NCI-H526 treated with DMSO at 0.1 percent for 48 hours (cell line): ENCODE results near the gene PPM1B.
"Not testable (repeated sequence)": the region's sequence is repeated elsewhere in the genome, so short reads cannot be mapped to it uniquely, and the experiment has no call there.

Experiments
- DNase-seq: peaks from one replicate; lab custom pipeline; 2025; lab: John Stamatoyannopoulos, UW

The PPM1B gene

DNA sequence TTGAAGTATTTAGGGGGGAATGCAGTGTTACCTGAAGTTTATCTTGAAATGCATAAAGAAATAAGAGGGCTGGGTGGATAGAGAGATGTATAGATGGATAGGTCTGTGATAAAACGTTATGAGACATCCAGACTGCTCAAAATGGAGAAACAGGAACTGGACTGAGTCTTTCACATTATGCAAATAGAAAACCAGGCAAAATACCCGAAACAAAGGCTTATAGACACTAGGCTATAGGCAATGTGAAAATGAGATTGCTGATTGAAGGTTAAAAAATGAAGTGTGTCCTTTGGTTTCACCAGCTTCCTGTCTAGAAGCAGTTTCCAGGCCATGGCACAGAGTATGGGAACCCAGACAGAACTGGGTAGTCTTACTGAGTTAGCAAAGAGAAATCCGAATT lies 81.7 kb downstream of the PPM1B start:
- no peak for DNase-seq

DNA sequence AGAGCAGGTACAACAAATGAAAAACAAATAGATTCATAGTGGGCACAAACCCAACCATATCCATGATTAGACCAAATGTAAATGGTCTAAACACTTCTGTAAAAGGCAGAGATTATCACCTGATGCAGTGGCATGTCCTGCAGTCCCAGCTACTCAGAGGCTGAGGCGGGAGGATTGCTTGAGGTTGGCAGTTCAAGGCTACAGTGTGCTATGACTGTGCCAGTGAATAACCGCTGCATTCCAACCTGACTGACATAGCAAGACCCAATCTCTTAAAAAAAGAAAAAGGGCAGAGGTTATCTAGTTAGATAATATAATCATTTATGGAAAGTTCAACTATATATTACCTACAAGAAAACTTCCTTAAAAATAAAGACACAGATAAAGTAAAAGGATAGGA lies 85.3 kb downstream of the PPM1B start:
- no peak for DNase-seq

DNA sequence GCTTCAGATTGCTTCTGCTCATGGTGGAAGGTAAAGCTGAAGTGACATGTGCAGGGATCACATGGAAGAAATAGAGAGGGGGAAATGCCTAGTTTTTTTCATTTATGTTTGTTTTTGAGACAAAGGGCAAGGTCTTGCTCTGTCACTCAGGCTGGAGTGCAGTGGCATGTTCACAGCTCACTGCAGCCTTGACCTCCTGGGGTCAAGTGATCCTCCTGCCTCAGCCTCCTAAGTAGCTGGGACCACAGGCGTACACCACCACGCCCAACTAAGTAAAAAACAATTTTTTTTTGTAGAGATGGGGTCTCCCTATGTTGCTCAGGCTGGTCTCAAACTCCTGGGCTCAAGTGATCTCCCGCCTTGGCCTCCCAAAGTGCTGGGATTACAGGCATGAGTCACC lies 87.0 kb downstream of the PPM1B start:
- not testable (repeated sequence) for DNase-seq

DNA sequence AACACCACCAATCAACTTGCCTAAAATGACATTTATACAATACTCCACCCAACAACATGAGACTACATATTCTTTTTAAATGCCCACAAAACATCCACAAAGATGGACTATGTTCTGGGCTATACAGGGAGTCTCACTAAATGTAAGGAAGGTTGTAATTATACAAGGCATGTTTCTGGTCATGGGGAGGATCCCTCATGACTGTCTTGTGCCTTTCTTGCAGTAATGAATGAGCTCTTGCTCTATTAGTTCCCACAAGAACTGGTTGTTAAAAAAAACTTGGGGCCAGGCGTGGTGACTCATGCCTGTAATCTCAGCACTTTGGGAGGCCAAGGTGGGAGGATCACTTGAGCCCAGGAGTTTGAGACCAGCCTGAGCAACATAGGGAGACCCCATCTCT lies 89.1 kb downstream of the PPM1B start:
- DNase-seq: not testable (repeated sequence)

DNA sequence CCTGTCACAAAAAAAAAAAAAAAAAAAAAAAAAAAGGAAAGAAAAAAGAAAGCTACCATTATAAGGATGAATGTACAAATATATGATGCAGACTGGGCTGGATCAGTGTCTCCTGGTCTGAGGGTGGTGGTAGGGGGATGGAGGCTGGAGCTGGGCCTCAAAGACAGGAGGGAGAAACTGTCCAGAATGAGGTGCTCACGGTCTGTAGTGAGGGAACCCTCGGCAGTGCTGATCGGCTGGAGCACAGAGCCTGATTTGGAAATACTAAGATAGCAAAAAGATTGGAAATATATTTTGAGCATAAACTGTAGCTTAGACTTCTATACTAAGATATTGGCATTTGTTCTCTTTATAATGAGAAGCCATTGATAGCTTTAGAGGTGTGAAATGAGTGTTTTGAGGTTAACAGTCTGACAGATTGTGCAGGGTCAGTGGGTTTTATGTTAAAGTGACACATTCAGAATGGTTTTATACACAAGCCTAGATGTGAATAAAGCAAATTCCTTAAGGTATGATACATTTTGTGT lies 98.7 kb downstream of the PPM1B start:
- no peak for DNase-seq

DNA sequence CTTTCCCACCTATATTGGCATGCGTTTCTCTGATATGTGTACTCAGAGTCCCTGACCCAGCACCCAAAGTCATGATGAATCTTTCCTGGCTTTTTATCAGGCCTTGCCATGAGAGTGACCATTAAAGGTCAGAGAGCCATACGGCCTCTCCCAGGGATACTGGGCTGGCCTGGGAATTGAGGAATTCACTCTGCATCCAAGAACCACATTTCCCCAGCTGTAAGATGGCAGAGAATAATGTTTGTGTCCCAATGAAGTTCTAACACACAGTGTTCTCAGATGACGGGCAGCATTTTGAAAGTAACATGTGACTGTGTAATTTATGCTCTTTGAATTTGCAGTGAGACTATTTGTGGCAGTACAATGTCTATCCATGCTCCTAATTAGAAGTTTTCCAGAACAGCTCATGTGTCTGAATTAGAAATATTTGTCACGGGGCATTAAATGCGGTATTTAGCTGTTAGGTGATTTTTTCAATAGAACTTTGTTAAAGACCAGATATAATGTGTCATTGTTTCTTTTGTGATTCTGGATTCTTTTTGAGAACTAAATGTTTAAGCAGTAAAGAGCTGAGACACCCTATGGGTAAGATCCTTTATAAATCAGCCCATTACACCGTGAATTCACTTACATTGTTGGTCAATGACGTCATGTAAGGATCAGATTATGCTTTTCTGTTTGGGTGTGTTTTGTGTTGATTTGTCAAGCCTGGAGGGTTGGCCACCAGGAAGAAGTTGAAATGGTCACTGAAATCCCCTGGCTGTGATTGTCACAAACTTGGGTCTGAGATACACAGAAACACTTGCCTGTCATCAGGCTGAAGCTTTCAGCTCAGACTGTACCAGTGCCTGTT lies 99.3 kb downstream of the PPM1B start:
- DNase-seq: no peak

DNA sequence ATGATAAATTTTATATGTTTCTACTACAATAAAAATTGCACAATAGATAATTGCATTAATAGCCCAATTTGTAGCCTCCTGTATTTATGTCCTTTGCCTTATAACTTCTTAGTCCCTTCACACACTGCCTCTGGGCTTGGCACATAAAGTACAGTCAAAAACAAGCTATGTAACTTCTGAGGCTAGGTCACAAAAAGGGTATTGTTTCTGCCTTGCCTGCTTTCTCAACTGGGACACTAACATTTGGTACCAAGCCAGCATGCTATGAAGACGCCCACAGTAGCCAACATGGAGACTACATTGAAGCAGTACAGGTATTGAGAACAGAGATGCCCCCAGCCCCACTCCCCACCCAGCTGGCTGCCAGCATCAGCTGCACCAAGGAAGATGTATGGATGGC lies 101.2 kb downstream of the PPM1B start:
- DNase-seq: no peak

DNA sequence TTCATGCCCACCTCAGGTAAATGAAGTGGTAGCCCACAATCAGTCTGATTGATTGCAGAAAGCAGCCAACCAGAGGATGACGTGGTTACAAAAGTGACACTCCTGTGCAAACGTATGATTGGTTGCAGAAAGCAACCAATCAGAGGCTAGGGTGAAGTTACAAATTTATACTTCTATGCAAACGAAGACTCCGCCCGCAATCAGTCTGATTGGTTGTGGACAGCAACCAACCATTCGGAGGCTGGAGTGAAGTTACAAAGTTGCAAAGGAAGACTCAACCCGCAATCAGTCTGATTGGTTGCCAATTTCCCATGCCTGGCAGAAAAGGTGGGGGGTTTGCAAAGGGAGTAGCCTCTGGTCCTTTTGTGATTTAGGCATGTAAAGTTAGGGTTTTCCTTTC lies 102.6 kb downstream of the PPM1B start:
- no peak for DNase-seq

DNA sequence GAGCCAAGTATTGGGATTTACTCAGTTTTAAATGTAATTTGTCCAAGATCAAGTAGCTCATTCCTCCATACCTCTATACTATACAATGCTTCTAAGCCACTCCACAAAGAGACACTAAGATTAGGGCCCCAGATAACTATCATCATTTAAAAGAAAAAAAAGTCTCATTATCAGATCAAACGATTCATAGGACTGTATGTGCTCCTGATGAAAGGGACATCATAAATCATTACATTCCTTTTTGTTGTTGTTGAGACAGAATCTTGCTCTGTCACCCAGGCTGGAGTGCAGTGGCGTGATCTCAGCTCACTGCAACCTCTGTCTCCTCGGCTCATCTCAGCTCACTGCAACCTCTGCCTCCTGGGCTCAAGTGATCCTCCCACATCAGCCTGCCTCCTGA lies 104.4 kb downstream of the PPM1B start:
- no peak for DNase-seq

DNA sequence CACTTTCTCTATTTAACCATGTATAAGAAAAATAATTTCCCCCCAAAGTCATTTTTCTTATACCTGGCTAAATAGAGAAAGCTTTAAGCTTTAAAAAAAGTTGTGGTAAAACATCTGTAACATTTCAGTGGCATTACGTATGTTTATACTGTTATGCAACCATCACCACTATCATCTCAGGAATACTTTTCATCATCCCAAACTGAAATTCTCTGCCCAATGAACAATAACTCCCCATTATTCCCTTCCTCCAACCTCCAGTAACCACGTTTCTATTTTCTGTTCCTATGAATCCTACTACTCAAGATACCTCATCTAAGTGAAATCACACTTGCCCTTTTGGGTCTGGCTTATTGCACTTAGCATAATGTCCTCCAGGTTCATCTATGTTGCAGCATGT lies 104.9 kb downstream of the PPM1B start:
- DNase-seq: no peak

DNA sequence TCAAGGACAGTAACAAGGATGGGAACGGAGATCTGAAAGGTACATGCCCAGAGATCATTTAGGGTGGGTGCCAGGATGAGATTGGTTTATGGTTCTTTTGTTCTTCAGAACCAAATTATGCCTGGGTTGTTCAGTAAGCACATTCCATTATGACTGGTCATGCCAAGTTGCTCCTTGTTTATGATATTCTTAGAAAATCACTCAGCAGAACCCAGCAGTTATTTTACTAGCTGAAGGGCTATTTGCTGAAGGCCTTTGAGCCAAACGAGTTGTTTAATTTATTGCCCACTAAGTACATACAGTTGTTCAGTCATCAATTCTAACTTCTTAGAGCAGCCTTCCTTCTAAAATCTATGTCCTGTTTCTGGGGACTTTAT lies 107.2 kb downstream of the PPM1B start:
- no peak for DNase-seq

DNA sequence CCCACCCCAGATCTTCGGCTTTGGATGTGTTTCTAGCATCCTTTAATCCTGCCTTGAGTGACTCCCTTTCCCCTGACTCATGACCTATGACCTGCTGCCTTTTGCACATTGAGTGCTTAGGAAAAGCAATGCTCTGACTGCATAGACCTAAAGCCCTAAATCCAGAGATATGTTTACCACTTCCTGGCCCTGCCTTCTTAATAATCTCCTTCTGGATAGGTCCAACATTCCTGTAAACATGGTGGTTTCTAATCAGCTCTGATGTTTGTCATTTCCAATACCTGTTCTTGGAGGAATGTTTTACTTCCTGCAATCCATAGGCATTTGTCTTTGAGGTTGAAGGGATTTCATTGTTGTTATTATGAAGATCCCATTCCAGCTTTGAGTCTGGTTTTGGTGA lies 108.9 kb downstream of the PPM1B start:
- DNase-seq: no peak

DNA sequence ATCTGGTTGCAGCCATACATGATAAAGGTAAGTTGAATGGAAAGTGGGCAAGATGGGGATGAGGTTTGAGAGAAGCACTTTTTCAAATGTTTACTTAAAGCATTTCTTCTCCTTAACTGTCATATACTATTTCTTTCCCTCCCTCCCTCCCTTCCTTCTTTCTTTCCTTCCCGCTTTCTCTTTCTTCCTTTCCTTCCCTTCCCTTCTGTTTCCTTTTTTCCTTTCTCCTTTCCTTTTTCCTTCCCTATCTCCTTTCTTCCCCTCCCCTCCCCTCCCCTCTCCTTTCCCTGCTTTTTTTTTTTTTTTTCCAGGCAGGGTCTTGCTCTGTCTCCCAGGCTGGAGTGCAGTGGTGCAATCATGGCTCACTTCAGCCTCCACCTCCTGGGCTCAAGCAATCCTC lies 112.2 kb downstream of the PPM1B start:
- DNase-seq: no peak
